Activated CD8-positive, alpha-beta T cell treated with anti-CD3 and anti-CD28 coated beads for 36 hours (primary cell): Measurements from ENCODE around the gene MGLL. TPM values are rescaled to one million over a fixed set of nuclear protein-coding genes. Genes with fewer than 3 reads are reported as not detected.

Experiments
- ATAC-seq: fragments of 200-7000 bp; cut with Tn5 transposase; one replicate; pipeline ENCODE4 v1.10.0; 2021; ENCODE audit warnings: mild to moderate bottlenecking, moderate library complexity
- CTCF ChIA-PET: fragments of 350-600 bp; sonication (Branson Sonifier 250); formaldehyde crosslinking; loops from one replicate; lab custom pipeline; 2021; ENCODE audit warnings: antibody characterized with exemption; lab: Charles Lee
- POLR2A ChIA-PET: fragments of 350-600 bp; sonication (Branson Sonifier 250); formaldehyde crosslinking; loops from one replicate; lab custom pipeline; 2021; ENCODE audit warnings: antibody characterized with exemption; lab: Charles Lee
- DNase-seq: peaks from one replicate; pipeline ENCODE4 v3.0.0-alpha.2; 2020
- H3K27ac Mint-ChIP-seq: one replicate; pipeline ENCODE4 v1.8.0; 2021; ENCODE audit warnings: mild to moderate bottlenecking, mixed read lengths
- H3K27me3 Mint-ChIP-seq: one replicate; pipeline ENCODE4 v1.8.0; 2021; ENCODE audit warnings: mixed read lengths
- H3K36me3 Mint-ChIP-seq: one replicate; pipeline ENCODE4 v1.8.0; 2021; ENCODE audit warnings: low read depth, mixed read lengths
- H3K4me1 Mint-ChIP-seq: one replicate; pipeline ENCODE4 v1.8.0; 2021; ENCODE audit warnings: low read depth, mixed read lengths
- H3K4me3 Mint-ChIP-seq: one replicate; pipeline ENCODE4 v1.8.0; 2021; ENCODE audit warnings: mild to moderate bottlenecking, moderate library complexity, mixed read lengths
- H3K9me3 Mint-ChIP-seq: one replicate; pipeline ENCODE4 v1.8.0; 2021; ENCODE audit warnings: mixed read lengths
- CTCF ChIP-seq: fragments of 200-600 bp; IDR thresholded peaks from one replicate; pipeline ENCODE4 v1.8.0; 2022; ENCODE audit warnings: antibody characterized with exemption, mild to moderate bottlenecking
- intact Hi-C: fragments of 100-400 bp; cut with micrococcal nuclease; formaldehyde crosslinking; loops from one replicate; pipeline ENCODE4 v1.10.0; 2022
- total RNA-seq, 2 experiments: library from RNA; stranded (reverse); gene quantifications; one replicate each; pipeline ENCODE4 v1.2.3, GENCODE V29; 2021

The MGLL gene
- total RNA-seq, 2 experiments from 2014 or later = 1.1 to 3.1 TPM

DNA sequence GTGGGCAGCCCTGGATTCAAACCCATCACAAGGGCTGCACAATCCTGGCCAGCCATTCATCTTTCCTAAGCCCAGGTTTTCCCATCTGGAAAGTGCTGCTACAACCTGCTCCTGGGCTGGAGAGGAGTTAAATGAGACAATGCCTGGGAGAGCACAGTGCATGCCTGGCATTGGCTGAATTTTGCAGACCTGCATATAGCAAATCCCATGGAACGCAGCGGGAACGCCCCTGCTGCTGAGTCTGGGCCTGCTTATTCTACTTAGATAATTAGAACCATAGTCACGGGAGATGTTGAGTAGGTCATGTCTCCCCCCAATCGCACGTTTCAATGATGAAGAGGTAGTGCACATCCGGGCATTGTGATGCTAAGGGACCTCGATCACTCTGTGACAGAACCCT is 102.9 kb downstream of the MGLL start:
- Mint-ChIP-seq H3K4me3 (no peak overlapping the region), H3K27me3 (peaks cover 3% of the 10 kb centered on the region), H3K27ac (no peak overlapping the region), H3K9me3 (no peaks in the 10 kb centered on the region), H3K36me3 (no peaks in the 10 kb centered on the region), H3K4me1 (no peaks in the 10 kb centered on the region)
- ChIA-PET CTCF (no interaction called here), POLR2A (no interaction called here)
- no peak for DNase-seq
- intact Hi-C loops = no loop called here
- ATAC-seq = no peak
- no peak for TF ChIP-seq CTCF

DNA sequence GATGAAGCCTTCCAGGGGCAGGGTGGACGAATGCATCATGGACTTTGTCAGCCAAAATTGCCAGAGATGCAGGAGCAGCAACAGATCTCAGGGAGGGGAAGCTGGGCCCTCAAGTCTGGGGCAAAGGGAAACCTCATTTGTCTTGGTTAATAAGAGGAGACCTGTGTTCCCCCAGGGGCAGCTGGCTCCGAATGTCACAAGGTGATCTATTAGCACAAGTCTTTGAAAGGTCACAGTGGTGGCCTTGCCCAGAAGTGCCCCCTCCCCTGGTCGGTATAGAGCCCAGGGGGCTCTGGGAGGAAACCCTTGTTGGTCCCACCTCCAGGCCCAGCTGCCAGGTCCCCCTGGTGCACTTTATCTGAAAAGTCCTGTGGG is 103.4 kb downstream of the MGLL start:
- ATAC-seq = no peak

DNA sequence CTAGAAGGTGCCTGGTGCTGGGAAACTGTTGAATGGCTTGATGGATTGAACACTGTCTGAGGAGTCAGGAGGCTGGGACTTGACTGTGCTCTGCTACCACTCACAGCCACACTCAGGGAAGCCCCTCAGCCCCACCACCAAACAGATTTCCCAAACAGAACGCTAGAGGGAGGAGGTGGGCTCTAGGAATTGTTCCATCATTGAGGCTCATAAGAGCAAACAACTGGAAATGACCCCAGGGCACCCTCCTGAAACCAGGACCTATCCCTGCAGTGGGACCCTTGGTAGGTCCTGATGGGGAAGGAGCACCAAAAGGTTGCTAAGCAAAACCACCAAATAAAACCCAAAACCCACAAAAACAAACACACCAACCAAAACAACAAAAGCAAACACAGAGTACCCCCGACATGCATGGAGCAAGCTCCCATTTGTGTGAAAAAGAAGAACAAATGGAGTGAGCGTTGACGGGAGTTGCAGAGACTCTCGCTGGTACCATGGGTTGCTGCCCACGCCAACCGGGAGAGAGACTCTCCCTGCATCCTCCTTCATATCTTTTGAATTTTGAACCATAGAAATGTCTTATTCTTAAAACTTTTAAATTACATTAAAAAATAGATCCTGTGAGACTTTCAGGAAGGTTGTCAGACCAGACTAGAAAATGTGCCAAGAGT is 103.9 kb downstream of the MGLL start:
- ATAC-seq = no peak
- Mint-ChIP-seq H3K4me3 (no peak overlapping the region), H3K9me3 (no peaks in the 10 kb centered on the region), H3K4me1 (no peaks in the 10 kb centered on the region), H3K27me3 (peaks cover 3% of the 10 kb centered on the region), H3K36me3 (no peaks in the 10 kb centered on the region), H3K27ac (no peak overlapping the region)
- TF ChIP-seq CTCF = no peak
- intact Hi-C loops = no loop called here
- DNase-seq = no peak
- POLR2A ChIA-PET = no interaction called here
- CTCF ChIA-PET = no interaction called here

More for the DNA sequence above, 103.4 kb downstream of the MGLL start:
- no peak for TF ChIP-seq CTCF
- no peak overlapping the region for H3K27ac Mint-ChIP-seq
- no peaks in the 10 kb centered on the region for H3K9me3 Mint-ChIP-seq
- ChIA-PET POLR2A (no interaction called here), CTCF (no interaction called here)
- DNase-seq = no peak
- H3K4me3 Mint-ChIP-seq = no peak overlapping the region
- no peaks in the 10 kb centered on the region for H3K36me3 Mint-ChIP-seq
- no peaks in the 10 kb centered on the region for H3K4me1 Mint-ChIP-seq
- intact Hi-C loops = no loop called here
- peaks cover 3% of the 10 kb centered on the region for H3K27me3 Mint-ChIP-seq

- H3K9me3 Mint-ChIP-seq = no peaks in the 10 kb centered on the region
- no peak for DNase-seq
- CTCF ChIA-PET = no interaction called here
Observed at GRCh38 chr3:127717357-127718244, 104.7 kb downstream of the MGLL start.

More at GRCh38 chr3:127717357-127718244, 104.7 kb downstream of the MGLL start:
- Mint-ChIP-seq H3K36me3 (no peaks in the 10 kb centered on the region), H3K4me1 (no peaks in the 10 kb centered on the region), H3K4me3 (no peak overlapping the region), H3K27me3 (peaks cover 3% of the 10 kb centered on the region), H3K27ac (no peak overlapping the region)
- intact Hi-C loops = no loop called here
- no peak for ATAC-seq
- no peak for TF ChIP-seq CTCF
- POLR2A ChIA-PET = no interaction called here
